Activated CD4-positive, alpha-beta memory T cell treated with anti-CD3 and anti-CD28 coated beads, Interleukin-2, amount 10 ng/mL, durations not matched to agents 7 days and 5 days (primary cell): ENCODE measurements around the gene JPT2. TPM values are rescaled to one million over a fixed set of nuclear protein-coding genes. Genes with fewer than 3 reads are reported as not detected.

Source experiments
- CTCF ChIA-PET: fragments of 350-600 bp; sonication (Branson Sonifier 250); formaldehyde crosslinking; loops from one replicate; lab custom pipeline; 2021; ENCODE audit warnings: antibody characterized with exemption, inconsistent platforms; lab: Charles Lee
- POLR2A ChIA-PET: fragments of 350-600 bp; sonication (Branson Sonifier 250); formaldehyde crosslinking; loops from one replicate; lab custom pipeline; 2021; ENCODE audit warnings: antibody characterized with exemption; lab: Charles Lee
- DNase-seq: peaks from one replicate; pipeline ENCODE4 v3.0.0-alpha.2; 2020
- H3K27ac Mint-ChIP-seq: one replicate; pipeline ENCODE4 v1.8.0; 2021; ENCODE audit warnings: mild to moderate bottlenecking, mixed read lengths
- H3K27me3 Mint-ChIP-seq: one replicate; pipeline ENCODE4 v1.8.0; 2021; ENCODE audit warnings: mixed read lengths
- H3K36me3 Mint-ChIP-seq: one replicate; pipeline ENCODE4 v1.8.0; 2021; ENCODE audit warnings: low read depth, mixed read lengths
- H3K4me1 Mint-ChIP-seq: one replicate; pipeline ENCODE4 v1.8.0; 2021; ENCODE audit warnings: mixed read lengths
- H3K4me3 Mint-ChIP-seq: one replicate; pipeline ENCODE4 v1.8.0; 2021; ENCODE audit warnings: mild to moderate bottlenecking, mixed read lengths
- H3K9me3 Mint-ChIP-seq: one replicate; pipeline ENCODE4 v1.8.0; 2021; ENCODE audit warnings: mixed read lengths
- total RNA-seq, 2 experiments: library from RNA; stranded (reverse); gene quantifications; one replicate each; pipeline ENCODE4 v1.2.3, GENCODE V29; 2021

JPT2 gene
- total RNA-seq, 2 experiments from 2014 or later: 44.9 to 48.9 TPM

DNA sequence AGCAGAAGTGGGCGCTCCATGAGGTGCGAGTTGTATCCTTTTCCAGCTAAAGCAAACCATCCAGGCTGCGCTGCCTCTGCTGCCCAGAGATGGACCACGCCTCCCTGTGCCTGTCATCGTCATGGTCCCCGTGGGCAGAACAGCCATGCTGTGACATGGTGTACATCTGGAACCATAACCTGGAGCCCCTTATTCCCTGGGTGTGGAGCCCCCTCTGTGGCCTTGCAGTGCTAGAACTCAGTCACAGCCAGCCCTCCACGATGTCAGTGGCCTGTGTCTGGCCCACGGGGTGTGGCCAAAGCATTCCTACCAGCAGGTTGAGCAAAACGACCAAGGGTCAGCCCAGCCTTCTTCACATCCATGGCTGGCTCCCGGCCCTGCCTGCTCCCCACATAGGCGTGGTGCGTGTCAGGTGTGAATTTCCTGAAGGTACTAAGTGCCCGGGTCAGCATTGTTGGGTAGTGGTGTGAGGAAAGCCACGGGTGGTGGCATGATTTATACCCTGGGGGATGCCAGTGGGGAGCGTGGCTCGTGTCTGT lies 22.7 kb upstream of the JPT2 start:
- H3K4me3 Mint-ChIP-seq: no peak overlapping the region
- ChIA-PET POLR2A (no interaction called here), CTCF (no interaction called here)
- H3K9me3 Mint-ChIP-seq: no peaks in the 10 kb centered on the region
- DNase-seq: no peak
- no peaks in the 10 kb centered on the region for H3K27me3 Mint-ChIP-seq
- H3K36me3 Mint-ChIP-seq: peaks cover 37% of the 10 kb centered on the region
- H3K4me1 Mint-ChIP-seq: peaks cover 10% of the 10 kb centered on the region
- no peak overlapping the region for H3K27ac Mint-ChIP-seq

DNA sequence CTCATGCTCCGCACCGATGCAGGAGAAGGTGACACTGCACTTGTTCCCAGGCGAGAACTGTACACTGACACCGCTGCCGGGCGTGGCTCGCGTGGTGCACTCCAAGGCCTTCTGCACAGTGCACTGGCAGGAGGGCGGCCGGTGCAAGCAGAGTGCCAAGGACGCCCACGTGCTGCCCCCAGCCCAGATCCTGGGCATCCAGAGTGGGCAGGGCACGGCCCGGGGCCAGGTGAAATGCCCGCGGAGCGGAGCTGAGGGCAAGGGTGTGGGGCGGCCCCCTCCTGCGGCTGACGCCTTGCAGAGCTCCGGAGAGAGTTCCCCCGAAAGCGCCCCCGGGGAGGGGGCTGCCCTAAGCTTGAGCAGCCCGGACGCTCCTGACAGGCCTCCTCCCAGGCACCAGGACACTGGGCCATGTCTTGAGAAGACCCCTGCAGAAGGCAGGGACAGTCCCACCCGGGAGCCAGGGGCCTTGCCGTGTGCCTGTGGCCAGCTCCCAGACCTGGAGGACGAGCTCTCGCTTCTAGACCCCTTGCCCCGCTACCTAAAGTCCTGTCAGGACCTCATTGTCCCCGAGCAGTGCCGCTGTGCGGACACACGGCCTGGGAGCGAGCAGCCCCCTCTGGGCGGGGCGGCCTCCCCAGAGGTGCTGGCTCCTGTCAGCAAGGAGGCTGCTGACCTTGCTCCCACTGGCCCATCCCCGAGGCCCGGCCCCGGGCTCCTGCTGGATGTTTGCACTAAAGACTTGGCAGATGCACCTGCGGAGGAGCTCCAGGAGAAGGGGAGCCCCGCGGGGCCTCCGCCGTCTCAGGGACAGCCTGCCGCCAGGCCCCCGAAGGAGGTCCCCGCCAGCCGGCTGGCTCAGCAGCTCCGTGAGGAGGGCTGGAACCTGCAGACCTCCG lies 21.9 kb upstream of the JPT2 start:
- ChIA-PET CTCF (no interaction called here), POLR2A (no interaction called here)
- Mint-ChIP-seq H3K36me3 (peaks cover 29% of the 10 kb centered on the region), H3K27me3 (no peaks in the 10 kb centered on the region), H3K4me3 (no peak overlapping the region), H3K4me1 (peaks cover 10% of the 10 kb centered on the region), H3K9me3 (no peaks in the 10 kb centered on the region), H3K27ac (no peak overlapping the region)
- no peak for DNase-seq

DNA sequence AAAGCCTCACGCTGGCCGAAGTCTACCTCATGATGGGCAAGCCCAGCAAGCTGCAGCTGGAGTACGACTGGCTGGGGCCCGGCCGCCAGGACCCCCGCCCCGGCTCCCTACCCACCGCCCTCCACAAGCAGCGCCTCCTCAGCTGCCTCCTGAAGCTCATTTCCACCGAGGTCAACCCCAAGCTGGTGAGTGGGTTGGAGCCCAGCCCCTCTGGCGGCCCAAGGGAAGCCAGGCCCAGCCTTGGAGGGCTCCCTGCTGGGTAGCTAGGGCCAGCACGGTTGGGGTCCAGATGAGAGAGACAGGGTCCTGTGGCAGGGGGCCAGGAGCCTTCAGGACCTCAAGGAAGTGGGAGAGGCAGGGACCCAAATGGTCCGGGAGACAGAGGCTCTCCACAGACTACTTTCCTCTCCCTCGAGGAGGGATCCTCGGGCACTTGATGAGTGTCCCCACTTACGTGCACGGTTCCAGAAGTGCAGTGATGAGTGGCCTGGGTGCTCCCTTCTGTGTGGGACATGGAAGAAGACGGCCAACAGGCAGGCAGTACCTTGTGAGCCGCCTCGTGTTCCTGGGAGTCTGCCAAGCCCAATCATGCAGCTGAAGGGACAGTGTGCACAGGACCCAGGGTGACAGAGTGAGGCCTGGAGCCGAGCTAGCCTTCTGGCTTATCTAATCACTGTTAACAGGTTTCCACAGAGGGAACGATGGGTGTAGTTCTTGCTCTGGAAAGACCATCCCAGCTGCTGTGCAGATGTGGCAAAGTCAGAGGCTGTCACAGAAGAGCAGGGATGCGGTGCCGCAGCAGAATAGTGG lies 21.1 kb upstream of the JPT2 start:
- no peak for DNase-seq
- H3K9me3 Mint-ChIP-seq: no peaks in the 10 kb centered on the region
- no peaks in the 10 kb centered on the region for H3K27me3 Mint-ChIP-seq
- H3K4me1 Mint-ChIP-seq: peaks cover 3% of the 10 kb centered on the region
- ChIA-PET POLR2A (no interaction called here), CTCF (no interaction called here)
- H3K4me3 Mint-ChIP-seq: no peak overlapping the region
- H3K36me3 Mint-ChIP-seq: peaks cover 24% of the 10 kb centered on the region
- no peak overlapping the region for H3K27ac Mint-ChIP-seq

DNA sequence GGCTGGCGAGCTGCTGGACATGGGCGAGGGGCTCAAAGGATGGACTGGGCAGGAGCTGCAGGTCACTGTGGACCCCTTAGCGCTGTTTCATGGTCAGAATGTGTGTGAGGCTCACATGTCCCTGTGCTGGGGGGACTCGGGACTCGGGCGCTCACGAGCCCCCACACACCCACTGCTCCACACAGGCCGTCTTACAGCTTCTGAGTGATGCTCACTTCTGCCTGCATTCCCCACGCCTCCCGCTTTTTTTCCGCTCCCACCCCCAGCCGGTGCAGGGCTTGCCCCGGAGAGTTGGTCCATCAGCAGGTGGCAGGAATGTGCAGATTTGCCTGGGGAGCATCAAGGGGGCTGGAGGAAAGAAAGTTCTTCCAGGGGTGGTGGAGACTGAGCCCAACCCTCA lies 20.2 kb upstream of the JPT2 start:
- no peaks in the 10 kb centered on the region for H3K9me3 Mint-ChIP-seq
- POLR2A ChIA-PET: no interaction called here
- H3K36me3 Mint-ChIP-seq: peaks cover 30% of the 10 kb centered on the region
- H3K27me3 Mint-ChIP-seq: no peaks in the 10 kb centered on the region
- no peak for DNase-seq
- peaks cover 3% of the 10 kb centered on the region for H3K4me1 Mint-ChIP-seq
- no peak overlapping the region for H3K27ac Mint-ChIP-seq
- H3K4me3 Mint-ChIP-seq: no peak overlapping the region
- CTCF ChIA-PET: no interaction called here

DNA sequence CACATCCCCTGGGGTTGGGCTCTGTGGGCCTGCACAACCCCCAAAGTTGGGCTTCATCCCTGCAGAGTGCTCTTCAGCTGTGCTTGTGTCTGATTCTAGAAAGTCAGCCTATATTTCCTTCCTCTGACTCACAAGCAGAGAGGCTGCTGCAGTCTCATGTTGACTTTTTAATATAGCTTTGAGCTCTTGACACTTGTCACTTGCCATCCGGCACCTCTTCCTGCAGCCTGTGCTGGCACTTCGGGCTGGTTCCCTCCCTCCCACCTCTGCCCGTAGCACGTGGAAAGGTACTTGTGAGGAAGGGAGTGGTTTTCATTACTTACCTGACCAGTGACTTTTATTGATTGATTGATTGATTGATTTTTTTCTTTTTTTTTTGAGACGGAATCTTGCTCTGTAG lies 19.0 kb upstream of the JPT2 start:
- CTCF ChIA-PET: no interaction called here
- Mint-ChIP-seq H3K36me3 (peaks cover 40% of the 10 kb centered on the region), H3K4me1 (peaks cover 3% of the 10 kb centered on the region), H3K27ac (no peak overlapping the region), H3K4me3 (no peak overlapping the region), H3K9me3 (no peaks in the 10 kb centered on the region), H3K27me3 (no peaks in the 10 kb centered on the region)
- DNase-seq: no peak
- POLR2A ChIA-PET: interaction anchor here (1.2 kb wide), 1 partner anchor 19 kb away, joined by 3 read pairs; the partner anchor contains the start of gene JPT2

DNA sequence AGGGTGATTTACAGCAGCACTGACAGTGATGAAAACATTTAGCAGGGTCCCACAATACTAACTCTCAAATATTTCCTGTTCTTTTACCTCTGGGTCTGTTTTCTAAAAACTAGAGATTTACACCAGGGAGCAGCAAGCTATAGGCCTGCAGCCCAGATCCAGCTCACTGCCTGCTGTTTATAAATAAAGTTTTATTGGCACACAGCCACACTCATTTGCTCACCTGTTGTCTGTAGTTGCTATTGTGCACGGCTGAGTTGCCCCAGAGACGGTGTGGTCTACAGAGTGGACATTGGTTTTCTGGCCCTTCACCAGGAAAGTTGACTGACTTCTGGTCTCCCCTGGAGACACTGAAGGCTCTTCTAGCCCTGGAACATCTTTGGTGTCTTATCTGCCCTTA lies 16.3 kb upstream of the JPT2 start:
- Mint-ChIP-seq H3K36me3 (peaks cover 36% of the 10 kb centered on the region), H3K4me1 (peaks cover 3% of the 10 kb centered on the region), H3K27me3 (no peaks in the 10 kb centered on the region), H3K27ac (no peak overlapping the region), H3K4me3 (no peak overlapping the region), H3K9me3 (no peaks in the 10 kb centered on the region)
- ChIA-PET CTCF (no interaction called here), POLR2A (no interaction called here)
- DNase-seq: no peak

DNA sequence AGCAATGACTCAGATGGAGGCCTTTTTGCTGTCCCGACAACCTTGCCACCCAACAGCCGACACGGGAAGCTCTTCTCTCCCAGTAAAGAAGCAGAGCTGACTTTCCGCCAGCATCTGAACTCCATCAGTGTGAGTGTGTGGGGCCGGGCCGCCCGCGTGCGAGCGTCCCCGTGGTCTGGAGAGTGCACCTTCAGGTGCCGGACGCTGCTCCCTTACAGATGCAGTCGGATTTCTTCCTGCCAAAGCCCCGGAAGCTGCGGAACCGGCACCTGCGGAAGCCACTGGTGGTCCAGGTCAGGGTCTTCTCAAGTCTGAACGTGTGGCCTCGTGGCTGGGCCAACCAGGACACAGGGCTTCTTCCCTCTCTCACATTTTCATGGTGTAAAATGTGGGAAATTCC lies 15.5 kb upstream of the JPT2 start:
- Mint-ChIP-seq H3K27ac (no peak overlapping the region), H3K4me1 (peaks cover 3% of the 10 kb centered on the region), H3K36me3 (peaks cover 36% of the 10 kb centered on the region), H3K4me3 (no peak overlapping the region), H3K9me3 (no peaks in the 10 kb centered on the region), H3K27me3 (no peaks in the 10 kb centered on the region)
- CTCF ChIA-PET: no interaction called here
- DNase-seq: no peak
- POLR2A ChIA-PET: no interaction called here

DNA sequence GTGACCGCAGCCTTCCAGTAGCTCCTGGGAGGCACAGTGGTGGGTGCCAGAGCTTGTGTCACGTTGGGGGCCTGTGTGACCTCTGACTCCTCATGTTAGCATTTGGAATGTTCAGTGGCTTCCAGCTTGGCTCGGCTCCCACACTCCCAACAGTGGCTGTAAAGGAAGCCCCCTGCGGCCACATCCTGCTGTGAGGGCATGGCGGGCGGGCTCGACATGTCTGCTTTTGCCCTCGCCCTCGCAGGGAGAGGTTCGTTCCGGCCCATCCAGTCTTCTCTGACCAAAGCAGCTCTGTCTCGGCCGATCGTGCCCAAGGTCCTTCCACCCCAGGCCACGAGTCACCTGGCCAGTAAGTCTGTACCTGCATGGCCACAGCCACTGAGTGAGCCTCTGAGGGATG lies 12.2 kb upstream of the JPT2 start:
- Mint-ChIP-seq H3K4me1 (no peaks in the 10 kb centered on the region), H3K36me3 (peaks cover 57% of the 10 kb centered on the region), H3K27me3 (no peaks in the 10 kb centered on the region), H3K4me3 (no peak overlapping the region), H3K9me3 (no peaks in the 10 kb centered on the region), H3K27ac (no peak overlapping the region)
- POLR2A ChIA-PET: interaction anchor here (1.0 to 1.3 kb wide), 2 partner anchors 10 to 12 kb away, joined by 3 read pairs; no protein-coding TSS in a partner anchor
- no peak for DNase-seq
- CTCF ChIA-PET: no interaction called here

DNA sequence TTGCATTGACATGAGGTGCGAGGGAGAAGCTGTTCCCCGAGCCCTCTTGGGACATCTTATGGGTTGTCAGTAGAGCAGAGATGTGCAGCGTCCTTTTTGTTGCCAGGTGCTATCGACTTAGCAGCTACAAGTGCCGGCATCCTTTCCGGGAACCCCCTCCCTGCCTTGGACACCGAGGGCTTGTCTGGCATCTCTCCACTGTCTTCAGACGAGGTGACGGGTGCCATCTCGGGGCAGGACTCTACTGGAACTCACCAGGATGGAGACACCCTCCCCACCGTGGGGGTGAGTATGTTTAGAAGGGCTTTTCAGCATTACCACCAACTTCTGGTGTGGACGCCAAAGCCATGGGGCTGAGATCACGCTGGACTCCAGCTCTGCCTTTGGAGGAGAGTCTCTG lies 11.8 kb upstream of the JPT2 start:
- CTCF ChIA-PET: no interaction called here
- POLR2A ChIA-PET: interaction anchor here (1.0 kb wide), 1 partner anchor 9 kb away, joined by 3 read pairs; no protein-coding TSS in a partner anchor
- no peaks in the 10 kb centered on the region for H3K4me1 Mint-ChIP-seq

DNA sequence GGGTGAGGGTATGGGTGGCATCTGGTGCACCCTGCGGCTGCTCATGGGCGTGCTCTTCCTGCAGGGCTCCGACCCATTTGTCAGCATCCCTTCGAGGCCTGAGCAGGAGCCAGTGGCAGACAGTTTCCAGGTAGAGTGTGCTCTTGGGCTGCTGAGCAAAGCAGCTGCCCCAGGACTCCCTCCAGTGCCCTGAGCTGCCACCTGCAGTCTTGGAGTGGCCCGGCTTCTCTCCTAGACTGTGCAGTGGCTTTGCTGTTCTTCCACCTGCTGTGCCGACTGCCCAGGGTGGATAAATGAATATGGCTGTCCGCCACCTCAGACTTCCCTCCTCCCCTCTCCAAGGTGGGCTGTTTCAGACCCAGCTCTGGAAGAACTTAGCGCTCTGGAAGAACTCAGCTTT lies 10.8 kb upstream of the JPT2 start:
- POLR2A ChIA-PET: no interaction called here
- no peaks in the 10 kb centered on the region for H3K4me1 Mint-ChIP-seq
- no peak for DNase-seq
- no peaks in the 10 kb centered on the region for H3K27me3 Mint-ChIP-seq
- CTCF ChIA-PET: no interaction called here
- H3K9me3 Mint-ChIP-seq: no peaks in the 10 kb centered on the region
- no peak overlapping the region for H3K4me3 Mint-ChIP-seq
- no peak overlapping the region for H3K27ac Mint-ChIP-seq
- H3K36me3 Mint-ChIP-seq: peaks cover 66% of the 10 kb centered on the region

More for the DNA sequence above, 11.8 kb upstream of the JPT2 start:
- H3K9me3 Mint-ChIP-seq: no peaks in the 10 kb centered on the region
- peaks cover 62% of the 10 kb centered on the region for H3K36me3 Mint-ChIP-seq
- no peak overlapping the region for H3K4me3 Mint-ChIP-seq
- H3K27ac Mint-ChIP-seq: no peak overlapping the region
- no peaks in the 10 kb centered on the region for H3K27me3 Mint-ChIP-seq
- DNase-seq: no peak

DNA sequence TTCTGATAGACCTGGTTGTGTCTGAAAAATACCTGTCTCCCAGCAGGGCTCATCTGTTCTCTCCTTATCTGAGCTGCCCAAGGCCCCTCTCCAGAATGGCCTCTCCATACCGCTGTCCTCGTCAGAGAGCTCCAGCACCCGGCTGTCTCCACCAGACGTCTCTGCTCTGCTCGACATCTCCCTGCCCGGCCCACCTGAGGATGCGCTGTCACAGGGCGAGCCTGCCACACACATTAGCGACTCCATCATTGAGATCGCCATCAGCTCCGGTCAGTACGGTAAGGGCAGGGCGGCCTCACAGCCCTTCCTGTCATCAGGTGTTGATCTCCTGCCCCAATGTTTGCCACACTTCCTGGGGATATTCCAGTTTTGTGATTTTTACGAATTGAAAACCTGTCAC lies 10.2 kb upstream of the JPT2 start:
- POLR2A ChIA-PET: interaction anchor here (0.7 kb wide), 1 partner anchor 10 kb away, joined by 3 read pairs; no protein-coding TSS in a partner anchor
- H3K27me3 Mint-ChIP-seq: no peaks in the 10 kb centered on the region

DNA sequence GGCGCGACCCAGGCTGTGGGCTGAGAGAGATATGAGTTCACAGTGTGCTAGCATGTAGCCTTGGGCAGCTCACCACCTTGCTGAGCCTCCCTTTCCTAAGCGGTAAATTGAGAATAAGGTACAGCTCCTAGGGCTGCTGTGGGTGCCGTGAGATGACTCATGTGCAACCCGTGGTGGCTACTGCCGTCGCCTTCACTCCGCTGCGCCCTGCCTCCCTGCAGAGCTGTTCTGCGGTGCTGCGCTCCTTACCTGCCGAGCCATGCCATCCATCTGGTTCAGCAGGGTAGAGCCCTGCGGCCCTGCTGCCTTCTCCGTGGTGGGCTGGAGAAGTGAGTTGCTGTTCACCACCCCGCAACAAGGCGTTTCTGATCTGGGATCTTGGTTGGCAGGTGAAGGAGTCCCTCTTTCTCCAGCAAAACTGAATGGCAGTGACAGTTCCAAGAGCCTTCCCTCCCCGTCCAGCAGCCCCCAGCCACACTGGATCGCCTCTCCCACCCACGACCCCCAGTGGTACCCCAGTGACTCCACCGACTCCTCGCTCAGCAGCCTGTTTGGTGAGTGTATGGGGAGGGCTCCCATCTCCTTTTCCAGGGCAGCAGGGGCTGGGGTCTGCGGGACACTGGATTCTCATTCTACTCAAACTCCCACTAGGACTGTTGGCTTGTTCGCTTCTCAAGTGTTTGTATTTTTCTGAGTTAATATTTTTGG lies 9.3 kb upstream of the JPT2 start:
- no peaks in the 10 kb centered on the region for H3K4me1 Mint-ChIP-seq
- no peak for DNase-seq
- ChIA-PET POLR2A (interaction anchor here (0.7 kb wide), 1 partner anchor 9 kb away, joined by 3 read pairs; no protein-coding TSS in a partner anchor), CTCF (no interaction called here)
- no peaks in the 10 kb centered on the region for H3K27me3 Mint-ChIP-seq
- H3K36me3 Mint-ChIP-seq: peaks cover 66% of the 10 kb centered on the region
- no peaks in the 10 kb centered on the region for H3K9me3 Mint-ChIP-seq
- H3K4me3 Mint-ChIP-seq: no peak overlapping the region
- no peak overlapping the region for H3K27ac Mint-ChIP-seq

More for the DNA sequence above, 10.2 kb upstream of the JPT2 start:
- Mint-ChIP-seq H3K9me3 (no peaks in the 10 kb centered on the region), H3K4me3 (no peak overlapping the region), H3K36me3 (peaks cover 65% of the 10 kb centered on the region), H3K4me1 (no peaks in the 10 kb centered on the region), H3K27ac (no peak overlapping the region)
- no peak for DNase-seq
- CTCF ChIA-PET: no interaction called here
